ENCODE results near the gene PES1.

DNA sequence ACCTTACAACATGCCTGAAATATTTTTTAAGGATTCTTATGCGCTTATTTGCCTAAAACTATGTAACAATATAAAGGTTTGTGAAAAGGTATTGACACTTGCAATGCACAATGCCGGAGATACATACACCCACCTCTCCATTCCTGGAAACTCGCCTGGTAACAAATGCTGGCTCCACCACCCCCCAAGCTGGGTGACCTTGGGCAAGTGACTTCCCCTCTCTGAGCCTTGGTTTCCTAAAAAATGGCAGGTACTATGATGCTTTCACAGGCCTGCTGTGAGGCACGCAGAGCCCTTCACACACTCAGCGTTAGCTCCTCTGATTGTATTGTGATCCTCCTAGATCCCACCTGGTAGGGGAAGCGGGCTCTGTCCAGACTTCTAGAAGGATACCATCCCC is 19.5 kb downstream of the PES1 start:
- TF ChIP-seq EZH2phosphoT487 (conservative IDR thresholded peaks at IDR 0.05; ENCODE audit: low read length) (no peak), CTCF (IDR thresholded peaks at IDR 0.05; ENCODE audit: insufficient read depth, low read length, poor library complexity, severe bottlenecking) (no peak)

Data from SU-DHL-6 (cell line).